Upper lobe of left lung (tissue), 6 donors: Measurements from ENCODE around the gene SCARB1. TPM values are rescaled to one million over a fixed set of nuclear protein-coding genes. Genes with fewer than 3 reads are reported as not detected.
A peak's percentile ranks its signal among the peaks of the same experiment; 100 is the strongest.

Experiments used
- ATAC-seq, 2 donors: fragments of 200-7000 bp; cut with Tn5 transposase; one replicate each; pipeline ENCODE4 v1.9.1; 2022; ENCODE audit warnings: mild to moderate bottlenecking in 2 of 2, moderate library complexity in 2 of 2; ENCODE audit not compliant: low FRiP score in 2 of 2
- DNase-seq, 2 donors: peaks; one replicate each; pipeline ENCODE4 v3.0.0-alpha.2; 2019 to 2020
- H3K27ac ChIP-seq, 4 donors: fragments of 200-600 bp; sonication (generic); one replicate each; pipeline ENCODE4 v1.5.1; 2016 to 2019
- H3K27me3 ChIP-seq, 4 donors: fragments of 200-600 bp; sonication (generic); one replicate each; pipeline ENCODE4 v1.5.1; 2017 to 2019
- H3K36me3 ChIP-seq, 4 donors: fragments of 200-600 bp; sonication (generic); one replicate each; pipeline ENCODE4 v1.5.1; 2016 to 2019
- H3K4me1 ChIP-seq, 4 donors: fragments of 200-600 bp; sonication (generic); one replicate each; pipeline ENCODE4 v1.5.1; 2018 to 2019
- H3K4me3 ChIP-seq, 4 donors: fragments of 200-600 bp; sonication (generic); one replicate each; pipeline ENCODE4 v1.5.1; 2017 to 2019; ENCODE audit warnings: mild to moderate bottlenecking in 2 of 4, moderate library complexity in 1 of 4
- H3K9me3 ChIP-seq, 4 donors: fragments of 200-600 bp; sonication (generic); one replicate each; pipeline ENCODE4 v1.5.1; 2018 to 2019
- CTCF ChIP-seq, 6 experiments: fragments of 450-650 bp in 4 of 6; fragments of 200-600 bp in 2 of 6; sonication (generic) in 2 of 6; IDR thresholded peaks; one replicate each; pipeline ENCODE4 v1.5.1; 2016 to 2019; ENCODE audit warnings: antibody characterized with exemption in 6 of 6
- EP300 ChIP-seq, 4 donors: sonication (generic); formaldehyde crosslinking; IDR thresholded peaks; one replicate each; pipeline ENCODE4 v1.5.1; 2017; ENCODE audit warnings: antibody characterized with exemption in 4 of 4, control low read depth in 2 of 4
- POLR2A ChIP-seq, 4 donors: fragments of 450-650 bp; IDR thresholded peaks; one replicate each; pipeline ENCODE4 v1.5.1; 2016 to 2017; ENCODE audit warnings: antibody characterized with exemption in 4 of 4, mild to moderate bottlenecking in 2 of 4
- POLR2AphosphoS5 ChIP-seq, 2 donors: sonication (generic); formaldehyde crosslinking; IDR thresholded peaks; one replicate each; pipeline ENCODE4 v1.5.1; 2017; ENCODE audit warnings: antibody characterized with exemption in 2 of 2
- WGBS, 2 donors: methylation state at CpG; one replicate each; pipeline ENCODE4 v1.1.5; 2017 to 2018; 5-methylcytosine and 5-hydroxymethylcytosine counted together
- total RNA-seq, 6 donors: library from RNA; depleted of rRNA in 4 of 6; stranded (reverse); fragments of >200 nt in 4 of 6; gene quantifications; one replicate each; pipeline versions ENCODE4 v1.1.0 to v1.2.1, GENCODE V29; 2016 to 2021
- donor health status: DM: no; HTN: no; CAD: no; lungs with moderate emphysema.
- donor health status: DM: no; HTN: yes; CAD: no; lungs with severe emphysema.

The SCARB1 gene
- total RNA-seq, 6 donors from 2014 or later, result 10.0 to 51.3 (median 22.5) TPM

- Histone ChIP-seq H3K27ac (no peak overlapping the region), H3K27me3 (no peaks in the 10 kb centered on the region), H3K36me3 (no peaks in the 10 kb centered on the region), H3K9me3 (no peaks in the 10 kb centered on the region), H3K4me1 (peaks cover 33 to 50% (median 38%) of the 10 kb centered on the region in 4 donors), H3K4me3 (no peak overlapping the region)
- ATAC-seq (no peak), DNase-seq (no peak)
- 78 to 89% methylated on average over 4 to 5 of the region's 5 CpGs for WGBS, 2 donors
- TF ChIP-seq POLR2A (IDR thresholded peaks at IDR 0.05) (no peak), POLR2AphosphoS5 (IDR thresholded peaks at IDR 0.05) (no peak), CTCF (IDR thresholded peaks at IDR 0.05) (no peak), EP300 (IDR thresholded peaks at IDR 0.05) (no peak)
These were observed 92.9 kb downstream of the SCARB1 start for GRCh38 chr12:124770728-124771127.

- Histone ChIP-seq H3K36me3 (no peaks in the 10 kb centered on the region), H3K9me3 (peaks cover 0 to 2% (median under 1%) of the 10 kb centered on the region in 4 donors), H3K4me3 (no peak overlapping the region), H3K27ac (no peak overlapping the region), H3K27me3 (no peaks in the 10 kb centered on the region), H3K4me1 (peaks cover 38 to 52% (median 38%) of the 10 kb centered on the region in 4 donors)
- ATAC-seq, result no peak
- DNase-seq, result no peak
- TF ChIP-seq POLR2AphosphoS5 (IDR thresholded peaks at IDR 0.05), result no peak
- TF ChIP-seq CTCF (IDR thresholded peaks at IDR 0.05), result no peak
- WGBS, 2 donors, result 83 to 87% methylated on average over 13 to 14 of the region's 14 CpGs
These were observed 93.7 kb downstream of the SCARB1 start for GRCh38 chr12:124769881-124770512.

GRCh38 chr12:124769163-124769530, 94.5 kb downstream of the SCARB1 start:
- DNase-seq (no peak), ATAC-seq (no peak)
- H3K4me3 ChIP-seq, result no peak overlapping the region
- no peaks in the 10 kb centered on the region for H3K36me3 ChIP-seq
- 60 to 67% methylated on average over 3 of the region's 3 CpGs for WGBS, 2 donors
- H3K27ac ChIP-seq, result no peak overlapping the region
- peaks cover 32 to 49% (median 36%) of the 10 kb centered on the region in 4 donors for H3K4me1 ChIP-seq
- no peak for TF ChIP-seq POLR2A (IDR thresholded peaks at IDR 0.05)
- H3K27me3 ChIP-seq, result no peaks in the 10 kb centered on the region
- peaks cover 0 to 11% (median 3%) of the 10 kb centered on the region in 4 donors for H3K9me3 ChIP-seq

GRCh38 chr12:124768452-124769162, 95.1 kb downstream of the SCARB1 start:
- H3K27ac ChIP-seq, result no peak overlapping the region
- H3K4me3 ChIP-seq, result no peak overlapping the region
- H3K36me3 ChIP-seq, result no peaks in the 10 kb centered on the region
- H3K4me1 ChIP-seq, result peaks cover 28 to 44% (median 33%) of the 10 kb centered on the region in 4 donors
- WGBS, 2 donors, result 79 to 86% methylated on average over 11 of the region's 11 CpGs
- H3K27me3 ChIP-seq, result no peaks in the 10 kb centered on the region
- DNase-seq (no peak), ATAC-seq (no peak)
- no peak for TF ChIP-seq CTCF (IDR thresholded peaks at IDR 0.05)
- TF ChIP-seq POLR2A (IDR thresholded peaks at IDR 0.05), result no peak
- no peak for TF ChIP-seq EP300 (IDR thresholded peaks at IDR 0.05)
- no peak for TF ChIP-seq POLR2AphosphoS5 (IDR thresholded peaks at IDR 0.05)
- H3K9me3 ChIP-seq, result peaks cover 0 to 11% (median 3%) of the 10 kb centered on the region in 4 donors

- Histone ChIP-seq H3K36me3 (no peaks in the 10 kb centered on the region), H3K9me3 (peaks cover 0 to 11% (median 3%) of the 10 kb centered on the region in 4 donors), H3K27me3 (no peaks in the 10 kb centered on the region), H3K4me3 (no peak overlapping the region), H3K4me1 (peaks cover 28 to 45% (median 33%) of the 10 kb centered on the region in 4 donors), H3K27ac (peak overlapping the region in 1 of 4 donors; percentile 70)
- DNase-seq, result peak; percentile 83 to 97
- TF ChIP-seq POLR2AphosphoS5 (IDR thresholded peaks at IDR 0.05) (no peak), EP300 (IDR thresholded peaks at IDR 0.05) (no peak), CTCF (IDR thresholded peaks at IDR 0.05) (peak; percentile 96 to 99 (median 98))
- ATAC-seq, result peak; percentile 88 to 90
- WGBS, 2 donors, result 30 to 41% methylated on average over 14 to 21 of the region's 21 CpGs
These were observed 96.4 kb downstream of the SCARB1 start for GRCh38 chr12:124767066-124767821.
